ENCODE measurements around the gene EDN3. TPM values are rescaled to one million over a fixed set of nuclear protein-coding genes. Genes with fewer than 3 reads are reported as not detected.

Gene EDN3
- total and polyA plus RNA-seq, 2 donors (not counting 3 experiments of a cell fraction or from before 2014, with no cell fraction given): not detected

- no peak overlapping the region for H2AFZ ChIP-seq (ENCODE audit: low read depth, low read length)
- H3K27me3 ChIP-seq (ENCODE audit: control insufficient read depth in 2 of 2, insufficient read depth in 2 of 2, low read length in 2 of 2): no peaks in the 10 kb centered on the region
- H3K27ac ChIP-seq (ENCODE audit: insufficient read depth, low read depth, low read length): no peak overlapping the region
- no peaks in the 10 kb centered on the region for H3K4me1 ChIP-seq (ENCODE audit: control insufficient read depth, extremely low read depth, insufficient read depth, low read length)
- FAIRE-seq (no peak), DNase-seq (ENCODE audit: low read depth, low spot score) (no peak)
- ChIA-PET POLR2A (no interaction called here), CTCF (no interaction called here)
- no peak for TF ChIP-seq POLR2A (IDR thresholded peaks at IDR 0.05; ENCODE audit: low read depth, low read length)
- TF ChIP-seq FOS (IDR thresholded peaks at IDR 0.05; ENCODE audit: borderline replicate concordance, insufficient read depth, low read length): no peak
- TF ChIP-seq MAX (IDR thresholded peaks at IDR 0.05; ENCODE audit: insufficient read depth, insufficient read length): no peak
- TF ChIP-seq MYC (IDR thresholded peaks at IDR 0.05; ENCODE audit: low read depth, low read length): no peak
- TF ChIP-seq JUN (IDR thresholded peaks at IDR 0.05; ENCODE audit: borderline replicate concordance, insufficient read depth, insufficient read length, low read depth): no peak
- TF ChIP-seq GATA2 (IDR thresholded peaks at IDR 0.05; ENCODE audit: insufficient read depth, insufficient read length, low read depth, low read length): no peak
- no peak for TF ChIP-seq EZH2 (IDR thresholded peaks at IDR 0.05; ENCODE audit: borderline replicate concordance, low read depth, low read length, severe bottlenecking)
- TF ChIP-seq CTCF (IDR thresholded peaks at IDR 0.05; ENCODE audit: extremely low read depth in 1 of 2, insufficient read depth in 1 of 2, low read depth in 1 of 2, low read length in 2 of 2): no peak
- TF ChIP-seq POLR2AphosphoS5 (IDR thresholded peaks at IDR 0.05; ENCODE audit: insufficient read depth, low read depth, low read length): no peak
- BruUV-seq (replicated peaks): no TSS peak
- no peaks in the 10 kb centered on the region for H3K9me3 ChIP-seq (replicated peaks; ENCODE audit: control insufficient read depth, insufficient read depth, low read length)
- no peaks in the 10 kb centered on the region for H4K20me1 ChIP-seq (replicated peaks; ENCODE audit: control insufficient read depth, extremely low read depth, insufficient read depth, low read length)
- dilution Hi-C loops (cut with MboI; ENCODE audit: extremely low pct_ligation_motif_present, low sequenced_read_pairs) (no loop called here), intact Hi-C loops (cut with micrococcal nuclease) (no loop called here)
- no peaks in the 10 kb centered on the region for H3K79me2 ChIP-seq (ENCODE audit: control insufficient read depth, insufficient read depth, low read length)
- no peak overlapping the region for H3K9ac ChIP-seq (replicated peaks; ENCODE audit: extremely low read depth, insufficient read depth, low read length)
- H3K4me2 ChIP-seq (ENCODE audit: insufficient read depth, low read length): no peak overlapping the region
- H3K4me3 ChIP-seq (replicated peaks in 1 of 3; ENCODE audit: insufficient read depth in 1 of 3, low read depth in 1 of 3, low read length in 3 of 3): no peak overlapping the region
- H3K36me3 ChIP-seq (ENCODE audit: control insufficient read depth in 2 of 2, extremely low read depth in 1 of 2, insufficient read depth in 2 of 2, low read length in 2 of 2): no peaks in the 10 kb centered on the region
- H3K9me1 ChIP-seq (replicated peaks; ENCODE audit: control insufficient read depth, extremely low read depth, insufficient read depth, low read length): no peaks in the 10 kb centered on the region
Measured at GRCh38 chr20:59305908-59306655, 5.7 kb downstream of the EDN3 start.

Measured in endothelial cell of umbilical vein (primary cell).